Sigmoid colon (tissue), 7 donors: ENCODE results near the gene SLC29A2. TPM values are rescaled to one million over a fixed set of nuclear protein-coding genes. Genes with fewer than 3 reads are reported as not detected.

ENCODE experiments used
- DNase-seq: peaks from one replicate; pipeline ENCODE4 v3.0.0-alpha.2; 2019
- H3K27ac ChIP-seq, 4 donors: fragments of 200-600 bp; sonication (generic); one replicate each; pipeline ENCODE4 v1.5.1; 2016 to 2019; ENCODE audit warnings: mild to moderate bottlenecking in 1 of 4
- H3K27me3 ChIP-seq, 3 donors: fragments of 200-600 bp; sonication (generic); one replicate each; pipeline ENCODE4 v1.5.1; 2019; ENCODE audit warnings: mild to moderate bottlenecking in 1 of 3
- H3K36me3 ChIP-seq, 4 donors: fragments of 200-600 bp; sonication (generic); one replicate each; pipeline ENCODE4 v1.5.1; 2016 to 2019
- H3K4me1 ChIP-seq, 4 donors: fragments of 200-600 bp; sonication (generic); one replicate each; pipeline ENCODE4 v1.5.1; 2017 to 2019
- H3K4me3 ChIP-seq, 4 donors: fragments of 200-600 bp; sonication (generic); one replicate each; pipeline ENCODE4 v1.5.1; 2017 to 2019; ENCODE audit warnings: mild to moderate bottlenecking in 2 of 4, moderate library complexity in 1 of 4
- H3K9me3 ChIP-seq, 4 donors: fragments of 200-600 bp in 3 of 4; sonication (generic) in 3 of 4; one replicate each; pipeline versions ENCODE4 v1.5.1 to v1.6.1; 2013 to 2019
- EP300 ChIP-seq, 4 donors: sonication (generic); formaldehyde crosslinking; IDR thresholded peaks; one replicate each; pipeline ENCODE4 v1.6.1; 2017; ENCODE audit warnings: antibody characterized with exemption in 4 of 4
- POLR2A ChIP-seq, 2 donors: fragments of 450-650 bp; IDR thresholded peaks; one replicate each; pipeline ENCODE4 v1.6.1; 2016; ENCODE audit warnings: antibody characterized with exemption in 2 of 2, mild to moderate bottlenecking in 2 of 2, moderate library complexity in 2 of 2
- POLR2AphosphoS5 ChIP-seq, 4 donors: sonication (generic); formaldehyde crosslinking; IDR thresholded peaks; one replicate each; pipeline ENCODE4 v1.6.1; 2017; ENCODE audit warnings: antibody characterized with exemption in 4 of 4
- WGBS, 2 donors: extraction: QIAGEN DNeasy Blood & Tissue Kit; methylation state at CpG; one replicate each; pipeline ENCODE4 v1.1.7; 2013; 5-methylcytosine and 5-hydroxymethylcytosine counted together
- intact Hi-C: fragments of 100-400 bp; cut with DNase I; formaldehyde crosslinking; loops from one replicate; pipeline ENCODE4 v1.15.1; 2023
- polyA plus RNA-seq, 3 donors: library from polyadenylated mRNA; stranded (reverse); fragments of 200-250 nt; gene quantifications; one replicate each; pipeline ENCODE4 v1.2.3, GENCODE V29; 2013
- total RNA-seq, 4 donors: library from RNA; depleted of rRNA; stranded (reverse); fragments of >200 nt; gene quantifications; one replicate each; pipeline ENCODE4 v1.1.0, GENCODE V29; 2016
- TF ChIP-seq, protein P1 (sequence below), 4 experiments: fragments of 450-650 bp in 3 of 4; fragments of 200-600 bp in 1 of 4; IDR thresholded peaks; one replicate each; pipeline ENCODE4 v1.5.1; 2016 to 2019; ENCODE audit warnings: antibody characterized with exemption in 4 of 4, mild to moderate bottlenecking in 3 of 4, moderate library complexity in 2 of 4
- donor health status: healthy with polysubstance abuse.
- donor health status: Bipolar disorder and iron deficiency.
- donor health status: healthy.

SLC29A2 gene
- total and polyA plus RNA-seq, 7 donors = 0.41 to 28.0 (median 0.99) TPM

DNA sequence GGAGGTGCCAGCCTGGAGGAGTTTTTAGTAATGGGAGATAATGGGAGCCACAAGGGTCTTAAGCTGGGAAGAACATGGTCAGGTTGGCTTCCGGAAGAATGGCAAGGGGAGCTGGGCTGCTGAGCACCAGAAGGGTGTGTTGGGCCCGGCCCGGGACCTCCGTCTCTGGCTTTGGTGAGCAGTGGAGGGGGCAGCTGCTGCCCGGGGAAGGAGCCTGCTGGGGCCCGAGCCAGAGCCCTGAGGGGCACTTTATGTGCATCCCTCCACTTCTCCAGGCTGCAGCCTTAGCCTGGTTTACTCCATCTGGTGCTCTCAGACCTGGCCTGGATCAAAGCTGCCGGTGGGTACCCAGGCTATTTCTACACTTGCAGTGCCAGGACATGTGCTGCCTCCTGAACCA is 40.5 kb upstream of the SLC29A2 start:
- Histone ChIP-seq H3K4me1 (peaks cover 0 to 71% (median 60%) of the 10 kb centered on the region in 4 donors), H3K4me3 (peak overlapping the region; percentile 10 to 52 (median 36)), H3K27ac (peak overlapping the region; percentile 82 to 96 (median 85)), H3K36me3 (no peaks in the 10 kb centered on the region), H3K27me3 (no peaks in the 10 kb centered on the region), H3K9me3 (no peaks in the 10 kb centered on the region)
- 76% methylated on average over 7 of the region's 7 CpGs for WGBS, 2 donors
- intact Hi-C loops = no loop called here
- no peak for DNase-seq
- TF ChIP-seq POLR2AphosphoS5 (IDR thresholded peaks at IDR 0.05) (no peak), POLR2A (IDR thresholded peaks at IDR 0.05) (no peak), EP300 (IDR thresholded peaks at IDR 0.05) (no peak)
- TF ChIP-seq, protein P1, sequence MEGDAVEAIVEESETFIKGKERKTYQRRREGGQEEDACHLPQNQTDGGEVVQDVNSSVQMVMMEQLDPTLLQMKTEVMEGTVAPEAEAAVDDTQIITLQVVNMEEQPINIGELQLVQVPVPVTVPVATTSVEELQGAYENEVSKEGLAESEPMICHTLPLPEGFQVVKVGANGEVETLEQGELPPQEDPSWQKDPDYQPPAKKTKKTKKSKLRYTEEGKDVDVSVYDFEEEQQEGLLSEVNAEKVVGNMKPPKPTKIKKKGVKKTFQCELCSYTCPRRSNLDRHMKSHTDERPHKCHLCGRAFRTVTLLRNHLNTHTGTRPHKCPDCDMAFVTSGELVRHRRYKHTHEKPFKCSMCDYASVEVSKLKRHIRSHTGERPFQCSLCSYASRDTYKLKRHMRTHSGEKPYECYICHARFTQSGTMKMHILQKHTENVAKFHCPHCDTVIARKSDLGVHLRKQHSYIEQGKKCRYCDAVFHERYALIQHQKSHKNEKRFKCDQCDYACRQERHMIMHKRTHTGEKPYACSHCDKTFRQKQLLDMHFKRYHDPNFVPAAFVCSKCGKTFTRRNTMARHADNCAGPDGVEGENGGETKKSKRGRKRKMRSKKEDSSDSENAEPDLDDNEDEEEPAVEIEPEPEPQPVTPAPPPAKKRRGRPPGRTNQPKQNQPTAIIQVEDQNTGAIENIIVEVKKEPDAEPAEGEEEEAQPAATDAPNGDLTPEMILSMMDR (IDR thresholded peaks at IDR 0.05) = no peak

DNA sequence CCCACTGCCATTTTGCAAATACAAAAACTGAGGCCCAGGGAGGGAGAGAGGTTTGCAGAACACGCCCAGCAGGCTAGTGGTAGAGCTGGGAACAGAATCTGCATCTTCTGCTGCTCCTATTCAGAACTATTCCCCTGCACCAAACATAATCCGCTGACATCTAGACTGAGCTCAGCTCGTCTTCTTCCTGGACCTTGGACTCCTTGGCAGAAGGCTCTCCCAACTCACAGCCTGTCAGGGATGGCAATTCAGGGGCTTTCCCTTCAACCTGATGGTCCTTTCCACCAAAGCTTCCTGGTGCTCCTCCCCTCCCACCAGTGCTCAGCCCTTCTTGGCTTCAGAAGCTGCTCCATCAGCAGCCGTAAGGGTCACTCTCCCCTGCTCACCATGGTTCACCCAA is 39.8 kb upstream of the SLC29A2 start:
- Histone ChIP-seq H3K4me1 (peaks cover 0 to 66% (median 60%) of the 10 kb centered on the region in 4 donors), H3K4me3 (peak overlapping the region; percentile 6 to 52 (median 36))
- intact Hi-C loops = no loop called here

DNA sequence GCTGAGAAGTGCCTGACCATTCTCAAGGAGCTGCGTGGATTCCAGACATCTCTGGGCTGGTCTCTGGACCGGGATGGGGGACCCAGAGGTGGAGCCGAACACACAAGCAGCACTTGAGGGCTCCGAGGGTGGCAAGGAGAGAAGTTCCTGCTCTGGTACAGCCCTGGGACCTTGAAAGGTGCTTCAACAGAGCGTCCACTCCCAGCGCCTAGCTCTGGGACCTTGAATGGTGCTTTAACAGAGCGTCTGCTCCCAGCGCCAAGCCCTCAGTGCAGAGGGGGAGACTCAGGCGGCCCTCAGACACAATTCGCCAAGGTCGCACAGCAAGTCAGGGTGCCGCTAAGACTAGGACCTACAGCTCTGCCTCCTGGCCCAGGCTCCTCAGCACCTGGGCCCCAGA is 38.6 kb upstream of the SLC29A2 start:
- TF ChIP-seq, protein P1 (IDR thresholded peaks at IDR 0.05) = no peak
- TF ChIP-seq POLR2AphosphoS5 (IDR thresholded peaks at IDR 0.05) (no peak), EP300 (IDR thresholded peaks at IDR 0.05) (no peak), POLR2A (IDR thresholded peaks at IDR 0.05) (no peak)
- peak overlapping the region; percentile 12 to 52 (median 46) for H3K4me3 ChIP-seq
- H3K36me3 ChIP-seq = no peaks in the 10 kb centered on the region
- H3K27me3 ChIP-seq = no peaks in the 10 kb centered on the region
- whole genome bisulfite sequencing, 2 donors = 72 to 79% methylated on average over 12 of the region's 12 CpGs
- DNase-seq = no peak
- H3K27ac ChIP-seq = peak overlapping the region; percentile 82 to 96 (median 85)
- intact Hi-C loops = no loop called here
- H3K9me3 ChIP-seq = no peaks in the 10 kb centered on the region
- peaks cover 0 to 63% (median 60%) of the 10 kb centered on the region in 4 donors for H3K4me1 ChIP-seq

More for the DNA sequence above, 39.8 kb upstream of the SLC29A2 start:
- H3K9me3 ChIP-seq = no peaks in the 10 kb centered on the region
- H3K27me3 ChIP-seq = no peaks in the 10 kb centered on the region
- H3K27ac ChIP-seq = peak overlapping the region; percentile 82 to 96 (median 85)
- no peak for DNase-seq
- TF ChIP-seq EP300 (IDR thresholded peaks at IDR 0.05) (no peak), POLR2A (IDR thresholded peaks at IDR 0.05) (no peak)
- TF ChIP-seq, protein P1 (IDR thresholded peaks at IDR 0.05) = no peak
- WGBS, 2 donors = 45 to 66% methylated on average over 4 of the region's 4 CpGs
- no peaks in the 10 kb centered on the region for H3K36me3 ChIP-seq

DNA sequence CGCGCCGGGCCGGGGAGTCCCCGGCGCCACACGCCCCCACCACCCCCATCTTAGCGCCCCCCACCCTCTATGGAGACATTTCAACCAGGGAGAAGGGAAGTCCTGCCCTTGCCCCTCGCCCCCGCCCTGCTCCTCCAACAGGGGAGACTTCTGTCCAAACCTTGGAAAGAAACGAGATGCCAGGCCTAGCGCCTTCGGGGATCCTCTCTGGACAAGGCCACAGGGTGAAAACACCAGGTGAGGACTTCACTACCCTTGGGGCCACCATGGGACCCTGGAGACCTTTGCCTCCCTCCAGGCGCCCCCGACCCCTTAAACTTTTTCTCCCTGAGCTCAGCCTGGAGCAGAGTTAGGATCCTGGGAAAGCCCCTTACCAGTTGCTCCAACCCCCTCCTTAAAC is 37.7 kb upstream of the SLC29A2 start:
- no peaks in the 10 kb centered on the region for H3K27me3 ChIP-seq
- no peaks in the 10 kb centered on the region for H3K36me3 ChIP-seq
- no peaks in the 10 kb centered on the region for H3K9me3 ChIP-seq
- WGBS, 2 donors = 23 to 25% methylated on average over 15 of the region's 15 CpGs
- H3K27ac ChIP-seq = peak overlapping the region; percentile 82 to 96 (median 85)
- H3K4me3 ChIP-seq = peak overlapping the region; percentile 29 to 52 (median 46)
- intact Hi-C loops = loop anchor here (2.0 to 5.0 kb wide), 2 partner anchors 270 to 423 kb away; no protein-coding TSS in a partner anchor
- TF ChIP-seq, protein P1 (IDR thresholded peaks at IDR 0.05) = no peak
- TF ChIP-seq POLR2AphosphoS5 (IDR thresholded peaks at IDR 0.05) = no peak
- no peak for TF ChIP-seq POLR2A (IDR thresholded peaks at IDR 0.05)
- TF ChIP-seq EP300 (IDR thresholded peaks at IDR 0.05) = no peak
- H3K4me1 ChIP-seq = peaks cover 0 to 57% (median 53%) of the 10 kb centered on the region in 4 donors
- no peak for DNase-seq
